ENCODE data around the gene SNAI1. TPM values are rescaled to one million over a fixed set of nuclear protein-coding genes. Genes with fewer than 3 reads are reported as not detected.
"Not testable (repeated sequence)": the region's sequence is repeated elsewhere in the genome, so short reads cannot be mapped to it uniquely, and the experiment has no call there.

Gene SNAI1
- total RNA-seq, 1 experiment from 2014 or later: 8.8 TPM

GRCh38 chr20:49955167-49955566 is 27.6 kb upstream of the SNAI1 start:
- in situ Hi-C loops (cut with HindIII; ENCODE audit: low pct_unique_long_range_greater_than_20kb, low sequenced_read_pairs) (no loop called here), intact Hi-C loops (cut with micrococcal nuclease; ENCODE audit: unreplicated experiment) (no loop called here)
- no peak for TF ChIP-seq POLR2AphosphoS5 (IDR thresholded peaks at IDR 0.05; ENCODE audit: low read depth, low read length)
- TF ChIP-seq, protein P1, sequence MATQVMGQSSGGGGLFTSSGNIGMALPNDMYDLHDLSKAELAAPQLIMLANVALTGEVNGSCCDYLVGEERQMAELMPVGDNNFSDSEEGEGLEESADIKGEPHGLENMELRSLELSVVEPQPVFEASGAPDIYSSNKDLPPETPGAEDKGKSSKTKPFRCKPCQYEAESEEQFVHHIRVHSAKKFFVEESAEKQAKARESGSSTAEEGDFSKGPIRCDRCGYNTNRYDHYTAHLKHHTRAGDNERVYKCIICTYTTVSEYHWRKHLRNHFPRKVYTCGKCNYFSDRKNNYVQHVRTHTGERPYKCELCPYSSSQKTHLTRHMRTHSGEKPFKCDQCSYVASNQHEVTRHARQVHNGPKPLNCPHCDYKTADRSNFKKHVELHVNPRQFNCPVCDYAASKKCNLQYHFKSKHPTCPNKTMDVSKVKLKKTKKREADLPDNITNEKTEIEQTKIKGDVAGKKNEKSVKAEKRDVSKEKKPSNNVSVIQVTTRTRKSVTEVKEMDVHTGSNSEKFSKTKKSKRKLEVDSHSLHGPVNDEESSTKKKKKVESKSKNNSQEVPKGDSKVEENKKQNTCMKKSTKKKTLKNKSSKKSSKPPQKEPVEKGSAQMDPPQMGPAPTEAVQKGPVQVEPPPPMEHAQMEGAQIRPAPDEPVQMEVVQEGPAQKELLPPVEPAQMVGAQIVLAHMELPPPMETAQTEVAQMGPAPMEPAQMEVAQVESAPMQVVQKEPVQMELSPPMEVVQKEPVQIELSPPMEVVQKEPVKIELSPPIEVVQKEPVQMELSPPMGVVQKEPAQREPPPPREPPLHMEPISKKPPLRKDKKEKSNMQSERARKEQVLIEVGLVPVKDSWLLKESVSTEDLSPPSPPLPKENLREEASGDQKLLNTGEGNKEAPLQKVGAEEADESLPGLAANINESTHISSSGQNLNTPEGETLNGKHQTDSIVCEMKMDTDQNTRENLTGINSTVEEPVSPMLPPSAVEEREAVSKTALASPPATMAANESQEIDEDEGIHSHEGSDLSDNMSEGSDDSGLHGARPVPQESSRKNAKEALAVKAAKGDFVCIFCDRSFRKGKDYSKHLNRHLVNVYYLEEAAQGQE (IDR thresholded peaks at IDR 0.05; ENCODE audit: insufficient read depth in 1 of 2, low read depth in 2 of 2, low read length in 1 of 2): no peak
- TF ChIP-seq CTCF (IDR thresholded peaks at IDR 0.05): no peak
- no peak for TF ChIP-seq TCF7L2 (IDR thresholded peaks at IDR 0.05; ENCODE audit: low read depth, low read length)
- TF ChIP-seq SIN3A (IDR thresholded peaks at IDR 0.05; ENCODE audit: borderline replicate concordance, insufficient read depth, low read depth, low read length): no peak
- ChIA-PET POLR2A (no interaction called here), CTCF (no interaction called here)
- no TSS peak for BruUV-seq (replicated peaks)
- Histone ChIP-seq H3K4me3 (ENCODE audit: low read depth in 2 of 2, low read length in 2 of 2) (no peak overlapping the region), H3K36me3 (ENCODE audit: control insufficient read depth, insufficient read depth, low read length) (peaks cover 17% of the 10 kb centered on the region), H3K9me3 (ENCODE audit: control insufficient read depth, insufficient read depth, low read depth, low read length) (no peaks in the 10 kb centered on the region), H3K27ac (ENCODE audit: low read length) (no peak overlapping the region), H3K4me1 (ENCODE audit: control insufficient read depth, insufficient read depth, low read length) (no peaks in the 10 kb centered on the region), H3K27me3 (ENCODE audit: control insufficient read depth, insufficient read depth, low read length) (no peaks in the 10 kb centered on the region)
- no peak for ATAC-seq
- no peak for DNase-seq (ENCODE audit: low read depth, low spot score)

- in situ Hi-C loops (cut with HindIII; ENCODE audit: low pct_unique_long_range_greater_than_20kb, low sequenced_read_pairs); intact Hi-C loops (cut with micrococcal nuclease; ENCODE audit: unreplicated experiment); CTCF ChIA-PET; H3K9me3 ChIP-seq (ENCODE audit: control insufficient read depth, insufficient read depth, low read depth, low read length); BruUV-seq (replicated peaks); H3K27ac ChIP-seq (ENCODE audit: low read length); H3K4me3 ChIP-seq (ENCODE audit: low read depth in 2 of 2, low read length in 2 of 2); DNase-seq (ENCODE audit: low read depth, low spot score); POLR2A ChIA-PET; H3K4me1 ChIP-seq (ENCODE audit: control insufficient read depth, insufficient read depth, low read length); H3K27me3 ChIP-seq (ENCODE audit: control insufficient read depth, insufficient read depth, low read length); ATAC-seq: not testable (repeated sequence)
- peaks cover 11% of the 10 kb centered on the region for H3K36me3 ChIP-seq (ENCODE audit: control insufficient read depth, insufficient read depth, low read length)
Observed at GRCh38 chr20:49955830-49956396, 26.9 kb upstream of the SNAI1 start.

GRCh38 chr20:49956689-49957088 is 26.1 kb upstream of the SNAI1 start:
- ChIA-PET CTCF (interaction anchor here (1.0 kb wide), 1 partner anchor 9 kb away, joined by 4 read pairs; no protein-coding TSS in a partner anchor), POLR2A (no interaction called here)
- DNase-seq (ENCODE audit: low read depth, low spot score): no peak
- Histone ChIP-seq H3K4me1 (ENCODE audit: control insufficient read depth, insufficient read depth, low read length) (no peaks in the 10 kb centered on the region), H3K27ac (ENCODE audit: low read length) (no peak overlapping the region), H3K27me3 (ENCODE audit: control insufficient read depth, insufficient read depth, low read length) (no peaks in the 10 kb centered on the region), H3K36me3 (ENCODE audit: control insufficient read depth, insufficient read depth, low read length) (peaks cover 10% of the 10 kb centered on the region), H3K9me3 (ENCODE audit: control insufficient read depth, insufficient read depth, low read depth, low read length) (no peaks in the 10 kb centered on the region), H3K4me3 (ENCODE audit: low read depth in 2 of 2, low read length in 2 of 2) (no peak overlapping the region)
- in situ Hi-C loops (cut with HindIII; ENCODE audit: low pct_unique_long_range_greater_than_20kb, low sequenced_read_pairs) (no loop called here), intact Hi-C loops (cut with micrococcal nuclease; ENCODE audit: unreplicated experiment) (no loop called here)
- TF ChIP-seq SIN3A (IDR thresholded peaks at IDR 0.05; ENCODE audit: borderline replicate concordance, insufficient read depth, low read depth, low read length) (no peak), CTCF (IDR thresholded peaks at IDR 0.05) (no peak), POLR2AphosphoS5 (IDR thresholded peaks at IDR 0.05; ENCODE audit: low read depth, low read length) (no peak), TCF7L2 (IDR thresholded peaks at IDR 0.05; ENCODE audit: low read depth, low read length) (no peak)
- TF ChIP-seq, protein P1 (IDR thresholded peaks at IDR 0.05; ENCODE audit: insufficient read depth in 1 of 2, low read depth in 2 of 2, low read length in 1 of 2): no peak
- ATAC-seq: no peak
- no TSS peak for BruUV-seq (replicated peaks)

Measured in Panc1 (cell line).